AG08396 (cell line): ENCODE data around the gene EP400.
"Not testable (repeated sequence)": the region's sequence is repeated elsewhere in the genome, so short reads cannot be mapped to it uniquely, and the experiment has no call there.

Experiments
- DNase-seq: peaks from one replicate; pipeline ENCODE4 v3.0.0; 2012; ENCODE audit warnings: low spot score, mixed read lengths

EP400 gene

DNA sequence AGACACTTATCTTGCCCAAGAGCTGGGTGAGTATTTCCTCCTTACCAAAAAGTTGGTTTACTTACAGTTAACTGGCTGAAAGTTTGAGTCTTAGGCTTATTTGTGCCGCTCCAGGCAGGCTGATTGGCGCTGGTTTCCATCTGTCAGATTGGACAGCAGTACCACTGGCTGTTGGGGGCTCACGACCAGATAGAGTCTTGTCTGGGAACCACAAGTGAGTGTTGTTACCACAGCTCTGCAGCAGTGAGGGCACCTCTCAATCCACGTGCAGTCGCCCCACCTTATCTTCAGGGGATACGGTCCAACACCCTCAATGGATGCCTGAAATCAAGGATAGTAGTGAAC, 135.5 kb downstream of the EP400 start:
- peak; percentile 29 for DNase-seq

DNA sequence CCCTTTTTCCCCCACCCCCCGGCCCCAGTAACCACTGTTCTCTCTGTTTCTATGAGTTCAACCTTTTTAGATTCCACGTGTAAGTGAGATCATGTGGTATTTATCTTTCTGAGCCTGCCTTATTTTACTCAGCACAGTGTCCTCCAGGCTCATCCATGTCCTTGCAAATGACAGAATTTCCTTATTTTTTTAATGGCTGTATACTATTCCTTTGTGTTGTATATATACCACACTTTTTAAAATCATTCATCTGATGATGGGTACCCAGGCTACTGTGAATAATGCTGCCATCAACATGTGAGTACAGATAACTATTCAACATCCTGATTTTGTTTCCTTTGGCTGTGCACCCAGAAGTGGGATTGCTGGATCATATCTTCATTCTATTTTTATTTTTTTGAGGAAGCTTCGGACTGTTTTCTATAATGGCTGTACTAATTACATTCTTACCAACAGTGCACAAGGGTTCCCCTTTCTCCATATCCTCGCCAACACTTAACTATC, 139.7 kb downstream of the EP400 start:
- DNase-seq: no peak

DNA sequence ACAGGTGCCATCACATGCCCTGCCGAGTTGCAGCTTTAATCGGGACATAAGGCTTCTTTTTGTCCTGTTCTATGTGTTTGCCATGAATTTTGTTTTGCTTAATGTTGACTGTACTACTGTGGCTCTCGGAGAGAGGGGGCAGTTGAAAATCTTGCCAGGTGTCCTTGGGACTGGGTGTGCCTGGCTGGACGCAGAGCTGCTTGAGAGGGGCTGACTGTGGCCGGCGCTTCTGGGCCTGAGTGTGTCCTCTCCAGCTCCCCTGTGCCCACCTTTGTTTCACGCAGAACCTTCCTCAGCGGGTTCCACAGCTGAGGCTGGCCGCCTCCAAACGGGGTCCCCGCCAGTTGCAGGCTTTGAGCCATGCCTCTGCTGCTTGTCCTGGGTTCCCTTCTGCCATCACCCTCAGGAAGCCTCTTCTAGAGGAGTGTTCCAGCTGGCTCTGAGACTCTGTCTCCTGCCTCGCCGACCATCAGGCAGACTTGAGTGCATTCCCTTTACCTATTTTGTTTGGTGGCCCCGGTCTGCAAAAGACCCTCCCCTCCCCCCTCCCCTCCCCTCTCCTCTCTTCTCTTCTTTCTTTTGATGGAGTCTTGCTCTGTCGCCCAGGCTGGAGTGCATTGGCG, 144.6 kb downstream of the EP400 start:
- no peak for DNase-seq

DNA sequence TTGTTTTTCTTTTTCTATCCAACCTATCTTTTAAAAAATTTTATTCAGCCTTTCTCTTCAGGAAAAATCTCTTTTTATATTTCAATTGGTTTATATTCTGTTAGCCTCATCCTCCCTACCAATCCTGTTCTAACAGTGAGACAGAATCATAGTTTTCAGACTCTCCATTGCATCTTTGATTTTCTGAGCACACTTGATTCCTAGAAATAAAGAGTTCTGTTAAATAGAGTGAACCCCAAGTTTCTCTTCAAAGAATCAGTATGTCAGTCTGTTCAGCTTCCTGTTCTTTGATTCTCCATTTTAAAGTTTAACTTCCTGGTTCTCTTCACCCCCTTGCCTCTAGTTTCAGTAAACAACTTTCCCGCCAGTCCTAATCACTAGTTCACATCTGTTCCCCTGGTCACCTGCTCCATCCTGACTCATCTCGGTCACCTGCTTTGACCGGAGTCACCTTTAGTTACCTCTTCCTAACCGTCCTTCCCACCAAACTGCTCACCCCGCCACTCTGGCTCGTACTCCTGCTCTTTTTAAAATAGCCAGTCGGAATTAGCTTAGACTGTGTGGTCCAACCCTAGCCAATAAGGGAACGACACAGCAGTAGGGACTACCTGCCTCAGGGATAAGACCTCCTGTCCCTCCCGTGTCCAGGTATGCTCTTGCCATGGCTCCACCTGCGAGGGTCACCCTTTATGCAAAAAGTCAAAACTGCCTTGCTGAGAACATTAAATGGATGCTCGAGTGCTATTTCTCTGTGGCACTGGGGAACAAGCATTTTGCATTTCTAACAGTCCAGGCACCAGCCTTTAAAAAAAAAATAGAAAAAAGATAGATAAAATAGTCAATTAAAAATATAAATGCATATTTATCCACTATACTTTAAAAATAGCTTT, 146.0 kb downstream of the EP400 start:
- no peak for DNase-seq

DNA sequence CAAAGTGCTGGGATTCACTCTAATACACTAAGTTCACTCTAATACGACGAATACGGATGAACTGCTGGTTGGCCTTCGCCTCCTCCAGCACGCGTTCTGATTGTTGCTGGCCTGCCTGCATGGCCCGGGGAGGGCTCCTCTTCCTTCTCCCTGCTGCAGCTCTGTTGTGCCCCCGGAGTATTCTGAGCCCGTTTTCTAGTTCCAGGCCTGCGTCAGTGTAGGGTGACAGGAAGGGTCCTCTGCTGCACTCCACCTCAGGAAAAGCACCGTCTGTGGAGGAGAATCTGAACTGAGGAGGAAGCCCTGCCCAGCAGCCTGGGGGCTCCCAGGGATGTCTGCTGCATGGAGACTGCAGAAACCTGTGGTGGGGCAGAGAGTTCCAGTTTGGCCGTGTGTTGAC, 150.0 kb downstream of the EP400 start:
- DNase-seq: no peak

DNA sequence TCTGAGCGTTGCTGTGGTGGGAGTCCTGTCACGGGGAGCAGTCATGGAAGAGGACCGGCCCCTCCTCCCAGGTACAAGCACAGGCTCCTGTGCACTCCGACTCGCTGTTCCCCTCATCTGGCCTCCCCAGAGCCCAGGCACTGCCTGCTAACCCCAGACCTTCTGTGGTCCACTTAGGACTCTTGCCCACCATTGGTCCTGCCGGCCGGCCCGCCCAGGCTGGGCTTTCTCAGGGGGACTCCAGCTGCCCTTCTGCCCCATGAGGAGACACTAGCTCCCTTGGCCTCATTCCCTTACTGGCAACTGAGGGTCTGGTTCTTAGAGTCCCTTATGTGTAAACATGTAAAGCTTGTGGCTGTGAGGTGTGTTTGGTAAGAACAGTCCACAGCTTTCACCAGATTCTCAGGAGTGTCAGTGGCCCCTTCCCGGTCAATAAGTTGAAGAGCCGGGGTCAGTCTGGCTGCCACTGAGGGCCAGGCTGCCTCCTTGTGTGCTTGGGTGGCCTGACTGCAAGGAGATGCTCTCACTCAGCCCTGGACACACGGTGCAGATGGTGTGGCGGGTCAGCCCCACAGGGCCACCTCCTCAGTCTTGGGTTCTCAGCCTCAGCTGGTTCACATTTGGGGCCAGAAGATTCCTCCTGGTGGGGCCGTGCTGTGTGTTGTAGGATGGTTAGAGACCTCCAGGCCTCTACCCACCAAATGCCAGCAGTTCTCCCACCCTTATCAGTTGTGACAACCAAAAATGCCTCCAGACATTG, 150.7 kb downstream of the EP400 start:
- DNase-seq: no peak

DNA sequence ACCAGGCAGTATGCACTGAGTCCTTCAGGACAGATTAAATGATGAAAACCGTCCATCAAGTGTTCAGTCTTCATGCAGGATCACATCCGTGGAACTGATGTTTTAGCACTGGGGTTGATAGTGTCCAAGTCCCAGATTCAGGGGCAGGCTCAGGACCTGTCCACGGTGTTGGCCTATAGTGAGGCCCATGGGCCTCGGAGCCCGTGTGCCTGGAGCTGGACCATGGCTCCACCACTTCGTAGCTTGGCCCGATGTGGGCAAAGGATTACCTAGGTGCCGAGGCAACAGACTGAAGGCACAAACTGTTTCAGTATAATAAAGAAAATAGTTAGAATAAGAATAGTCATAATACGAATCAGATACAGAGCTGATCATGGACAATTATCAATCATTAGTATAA, 152.6 kb downstream of the EP400 start:
- DNase-seq: no peak

DNA sequence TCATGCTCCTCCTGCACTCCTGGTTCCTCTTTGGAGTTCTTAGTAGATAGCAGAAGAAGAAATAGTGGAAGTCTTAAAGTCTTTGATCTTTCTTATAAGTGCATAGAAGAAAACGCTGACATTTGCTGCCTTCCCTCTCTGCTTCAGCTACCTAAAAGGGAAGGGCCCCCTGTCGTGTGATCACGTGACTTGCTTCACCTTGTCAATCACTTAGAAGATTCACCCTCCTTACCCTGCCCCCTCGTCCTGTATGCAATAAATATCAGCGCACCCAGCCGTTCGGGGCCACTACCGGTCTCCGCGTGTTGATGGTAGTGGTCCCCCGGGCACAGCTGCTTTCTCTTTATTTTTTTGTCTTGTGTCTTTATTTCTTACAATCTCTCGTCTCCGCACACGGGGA, 153.3 kb downstream of the EP400 start:
- not testable (repeated sequence) for DNase-seq

DNA sequence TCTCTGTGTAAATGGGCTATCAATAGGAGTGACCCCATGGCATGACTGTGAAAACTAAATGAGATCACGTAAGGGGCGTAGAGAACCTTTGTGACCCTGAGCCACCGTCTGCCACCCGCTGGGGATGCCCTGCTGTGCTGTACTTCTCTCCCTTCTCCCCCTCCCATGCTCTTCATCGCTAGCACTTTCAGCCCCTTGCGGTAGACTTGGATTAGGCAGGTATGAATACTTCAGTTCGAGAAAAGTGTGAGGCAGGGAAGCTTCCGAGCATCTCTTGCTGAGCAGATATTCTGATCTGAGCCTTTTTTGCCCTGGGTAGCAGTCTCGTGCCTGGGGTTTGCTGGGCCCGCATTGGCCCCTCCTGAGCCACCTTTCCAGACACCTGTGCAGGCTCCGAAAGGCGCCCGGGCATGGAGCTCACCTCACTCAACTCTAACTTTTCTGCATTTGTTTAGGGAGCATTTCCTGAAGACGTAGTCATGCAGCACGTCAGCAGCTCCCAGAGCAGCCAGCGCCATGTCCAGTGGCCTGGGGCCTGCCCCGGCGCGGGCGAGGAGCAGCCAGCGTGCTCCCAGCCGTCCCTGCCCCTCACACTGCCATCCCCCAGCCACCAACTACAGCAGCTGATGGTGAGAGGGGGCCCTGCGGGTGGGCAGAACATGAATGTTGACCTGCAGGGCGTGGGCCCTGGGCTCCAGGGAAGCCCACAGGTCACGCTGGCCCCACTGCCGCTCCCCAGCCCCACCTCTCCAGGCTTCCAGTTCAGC, 154.0 kb downstream of the EP400 start:
- no peak for DNase-seq

DNA sequence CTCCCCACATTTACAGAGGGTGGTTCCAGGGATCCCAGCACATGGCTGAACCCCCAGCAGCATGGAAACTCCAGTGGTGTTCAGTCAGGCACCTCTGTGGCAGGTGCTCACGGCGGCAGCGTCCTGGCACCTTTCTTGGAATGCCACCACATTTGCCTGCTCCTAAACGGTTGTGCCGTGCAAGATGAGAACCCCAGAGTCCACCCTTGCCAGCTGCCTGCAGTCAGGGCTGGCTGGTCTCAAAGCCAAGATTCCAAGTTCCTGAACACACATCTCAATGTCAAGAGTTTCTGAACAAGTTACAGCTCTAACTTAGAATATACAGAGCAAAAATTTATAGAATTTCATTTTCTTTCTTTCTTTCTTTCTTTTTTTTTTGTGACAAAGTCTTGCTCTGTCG, 155.7 kb downstream of the EP400 start:
- DNase-seq: no peak

DNA sequence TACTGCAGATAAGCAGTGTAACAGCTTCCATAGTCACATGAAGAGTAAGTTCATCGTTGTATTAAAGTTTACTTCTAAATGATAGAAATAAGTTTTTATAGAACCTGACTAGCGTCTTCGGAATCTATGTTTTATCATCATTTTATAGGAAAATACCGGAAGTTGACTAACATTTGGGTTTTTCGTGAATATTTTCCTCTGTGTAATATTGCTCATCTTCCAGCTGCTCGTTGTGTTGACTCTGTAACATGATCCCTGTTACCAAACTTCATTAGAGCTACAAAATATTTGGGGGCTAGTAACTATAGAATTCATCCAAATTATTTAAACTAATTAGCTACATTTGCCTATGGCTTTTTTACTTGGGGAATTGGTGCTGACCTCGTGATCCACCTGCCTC, 157.2 kb downstream of the EP400 start:
- DNase-seq: no peak

DNA sequence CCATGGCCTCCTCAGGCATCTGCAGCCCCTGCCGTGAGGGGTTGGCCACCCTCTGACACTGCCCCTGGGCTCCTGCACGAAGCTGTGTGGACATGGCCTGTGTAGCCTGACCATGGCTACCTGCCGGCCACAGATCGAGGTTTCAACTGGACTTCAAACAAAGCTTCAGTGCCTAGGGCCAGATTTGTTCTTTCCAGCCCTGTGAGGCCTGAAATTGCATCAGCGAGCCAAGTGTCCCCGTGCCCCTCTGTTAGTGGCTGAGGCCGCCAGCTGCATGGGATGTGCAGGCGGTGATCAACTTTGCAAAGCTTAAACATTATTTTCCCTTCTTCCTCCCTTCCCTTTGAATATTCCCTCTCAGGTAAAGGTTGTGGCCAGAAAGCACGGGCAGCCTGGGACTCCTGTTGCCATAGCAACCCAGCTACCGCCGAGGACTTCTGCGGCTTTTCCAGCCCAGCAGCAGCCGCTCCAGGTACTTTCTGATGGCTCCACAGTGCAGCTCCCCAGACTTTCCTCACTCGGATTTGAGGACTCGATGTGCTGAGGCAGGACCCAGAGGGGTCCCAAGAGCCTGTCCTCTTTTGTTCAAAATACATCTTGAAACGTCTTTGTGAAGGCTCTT, 158.6 kb downstream of the EP400 start:
- no peak for DNase-seq

DNA sequence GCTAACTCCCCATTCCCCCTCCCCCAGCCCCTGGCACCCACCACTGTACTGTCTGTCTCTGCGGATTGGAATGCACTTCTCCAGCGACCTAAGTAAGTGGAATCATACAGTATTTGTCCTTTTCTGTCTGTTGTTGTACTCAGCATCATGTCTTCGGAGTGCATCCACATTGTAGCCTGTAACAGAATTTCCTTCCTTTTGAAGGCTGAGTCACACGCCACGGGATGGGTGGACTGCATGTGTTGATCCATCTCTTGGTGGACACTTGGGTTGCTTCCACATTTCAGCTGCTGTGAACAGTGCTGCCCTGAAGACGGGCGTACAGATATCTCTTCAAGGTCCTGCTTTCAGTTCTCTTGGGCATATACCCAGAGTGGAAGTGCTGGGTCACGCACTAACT, 160.0 kb downstream of the EP400 start:
- DNase-seq: no peak

DNA sequence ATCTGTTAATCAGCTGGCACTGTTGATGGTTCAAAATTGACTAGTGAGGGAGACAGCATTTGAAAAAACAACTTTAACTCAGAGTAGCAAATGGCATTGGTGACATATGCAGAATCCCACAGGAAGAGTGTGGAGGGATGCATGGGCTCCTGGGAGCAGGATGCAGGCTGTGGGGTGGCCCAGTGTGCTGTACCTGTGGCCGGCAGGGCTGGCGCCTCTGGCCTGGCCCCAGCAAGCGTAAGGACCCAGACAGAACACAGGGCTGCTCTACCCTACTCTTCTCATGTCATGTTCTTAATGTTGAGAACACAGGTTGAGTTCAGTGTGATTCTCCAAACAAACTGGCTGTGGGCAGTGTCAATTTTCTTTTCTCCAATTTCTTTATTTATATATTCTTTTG, 160.9 kb downstream of the EP400 start:
- DNase-seq: no peak

DNA sequence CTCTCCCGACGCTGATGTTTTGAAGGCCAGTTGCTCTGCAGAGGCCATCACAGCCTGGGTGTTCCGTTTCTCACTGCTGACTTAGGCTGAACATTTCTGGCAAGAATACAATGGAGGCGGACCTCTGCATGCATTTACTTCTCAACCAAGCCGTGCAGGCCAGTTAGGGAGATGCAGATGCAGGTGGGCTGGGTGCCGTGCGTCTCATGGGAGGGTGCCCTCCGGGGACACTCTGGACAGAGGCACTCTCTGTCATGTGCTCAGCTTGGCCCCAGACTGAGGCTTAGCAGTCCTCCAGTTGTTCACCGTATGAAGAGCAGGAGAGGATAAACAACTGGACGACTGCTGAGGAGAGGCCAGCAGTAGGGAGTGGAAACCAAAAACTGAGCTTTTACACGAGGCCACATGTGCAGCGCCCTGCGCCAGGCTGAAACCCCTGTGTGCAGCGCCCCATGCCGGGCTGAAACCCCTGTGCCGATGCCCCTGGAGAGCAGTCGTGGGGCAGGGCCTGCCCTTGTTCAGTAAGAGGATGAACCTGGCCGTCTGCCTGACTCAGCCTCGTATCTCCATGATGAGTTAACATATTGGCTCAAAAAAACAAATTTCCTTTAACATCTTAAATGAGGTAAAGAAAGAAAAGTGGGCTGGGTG, 162.0 kb downstream of the EP400 start:
- DNase-seq: no peak

DNA sequence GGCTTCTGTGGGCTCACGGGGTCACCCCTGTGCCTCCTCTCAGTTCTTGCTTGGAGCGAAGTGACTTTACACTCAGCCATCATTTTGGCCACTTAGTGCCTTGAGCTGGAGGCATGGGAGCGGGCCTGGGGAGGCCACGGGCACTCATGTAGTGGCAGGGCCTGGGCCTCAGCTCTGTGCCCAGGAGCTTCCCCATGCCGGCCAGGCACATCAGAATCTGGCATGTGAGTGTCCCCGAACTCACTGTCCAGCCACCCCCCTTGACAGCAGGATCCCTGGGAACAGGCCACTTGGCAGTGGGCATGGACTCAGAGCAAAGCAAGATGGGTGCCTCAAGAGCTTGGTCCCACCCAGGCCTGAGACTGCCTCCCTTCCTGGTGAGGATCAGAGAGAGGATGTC, 164.9 kb downstream of the EP400 start:
- DNase-seq: no peak

DNA sequence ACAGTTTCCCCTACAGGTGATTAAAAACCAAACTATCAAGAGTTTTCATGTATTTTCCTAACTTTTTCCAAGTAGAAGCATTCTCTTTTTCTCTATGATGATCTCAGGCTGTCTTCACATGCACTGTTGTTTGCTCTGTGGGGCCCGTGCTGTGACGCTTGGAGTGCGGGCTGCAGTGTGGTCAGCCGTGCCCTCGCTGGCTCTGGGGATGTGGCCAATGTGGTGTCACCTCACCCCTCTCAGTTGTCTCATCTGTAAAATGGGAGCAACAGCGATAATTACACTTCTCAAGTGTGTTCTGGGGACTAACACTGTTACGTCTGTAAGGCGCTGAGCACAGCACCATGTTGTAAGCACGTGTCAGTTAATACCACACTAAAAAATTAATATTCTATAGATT, 165.8 kb downstream of the EP400 start:
- no peak for DNase-seq

DNA sequence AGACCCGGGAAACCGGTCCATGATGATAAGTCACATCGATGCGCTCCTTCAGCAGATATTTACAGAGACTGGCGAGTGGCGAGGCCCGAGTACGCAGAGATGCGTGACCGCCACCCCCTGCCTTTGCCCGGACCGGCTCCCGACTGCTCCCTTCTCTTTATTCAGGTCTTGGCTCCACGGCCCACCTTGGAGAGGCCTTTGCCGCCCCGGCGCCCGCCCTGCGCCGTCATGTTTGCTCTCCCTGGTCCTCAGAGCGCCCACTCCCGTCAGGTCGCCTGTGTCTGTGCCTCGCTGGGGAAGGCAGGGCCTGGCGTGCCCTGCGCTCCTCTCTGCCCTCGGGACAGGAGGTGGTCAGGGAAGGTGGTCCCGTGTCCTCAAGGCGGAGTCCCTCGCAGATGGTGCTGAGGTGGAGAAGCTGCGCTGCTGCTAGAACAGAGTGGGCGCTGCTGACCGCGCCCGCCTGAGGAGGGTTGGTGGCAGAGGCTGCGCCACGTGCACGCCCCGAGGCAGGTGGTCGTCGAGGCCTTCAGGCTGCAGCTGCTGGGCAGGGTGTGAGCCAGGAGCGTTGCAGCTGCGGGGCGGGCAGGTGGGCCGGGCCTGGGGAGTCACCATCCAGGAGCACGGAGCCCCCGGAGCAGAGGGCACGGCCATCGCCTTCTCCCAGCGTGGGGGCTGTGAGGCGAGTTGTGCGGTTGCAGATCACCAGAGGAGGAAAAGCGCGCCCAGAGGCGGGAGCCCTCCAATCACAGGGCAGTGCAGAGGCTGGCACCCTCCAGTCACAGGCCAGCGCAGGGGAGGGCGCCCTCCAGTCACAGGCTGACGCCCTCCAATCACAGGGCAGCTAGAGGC, 167.2 kb downstream of the EP400 start:
- DNase-seq: no peak

DNA sequence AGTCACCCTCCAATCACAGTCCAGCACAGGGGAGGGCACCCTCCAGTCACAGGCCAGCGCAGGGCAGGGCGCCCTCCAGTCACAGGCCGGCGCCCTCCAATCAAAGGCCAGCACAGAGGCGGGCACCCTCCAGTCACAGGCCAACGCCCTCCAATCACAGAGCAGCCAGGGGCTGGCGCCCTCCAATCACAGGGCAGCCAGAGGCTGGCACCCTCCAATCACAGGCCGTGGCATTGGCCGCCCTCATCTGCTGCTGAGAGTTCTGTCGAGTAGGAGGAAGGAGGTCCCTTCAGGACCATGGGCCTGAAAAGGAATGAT, 167.8 kb downstream of the EP400 start:
- DNase-seq: peak; percentile 50

DNA sequence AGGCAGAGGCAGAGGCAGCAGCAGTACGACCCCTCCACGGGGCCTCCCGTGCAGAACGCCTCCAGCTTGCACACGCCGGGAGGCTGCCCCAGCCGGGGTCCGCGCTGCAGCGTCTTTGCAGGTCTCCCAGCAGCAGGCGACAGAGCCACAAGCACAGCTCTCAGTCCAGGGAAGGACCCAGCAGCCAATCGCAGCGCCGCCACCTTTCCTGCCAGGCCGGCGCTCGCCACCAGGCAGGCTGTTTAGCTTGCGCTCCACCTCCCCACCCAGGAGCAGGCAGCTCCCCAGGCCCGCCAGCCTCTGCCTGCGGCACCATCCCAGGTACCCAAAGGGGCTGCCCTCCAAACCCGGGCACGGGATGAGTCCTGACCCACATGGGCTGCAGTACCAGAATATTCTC, 169.1 kb downstream of the EP400 start:
- DNase-seq: no peak
